ENCODE measurements around the gene DOCK1.

Gene DOCK1

DNA sequence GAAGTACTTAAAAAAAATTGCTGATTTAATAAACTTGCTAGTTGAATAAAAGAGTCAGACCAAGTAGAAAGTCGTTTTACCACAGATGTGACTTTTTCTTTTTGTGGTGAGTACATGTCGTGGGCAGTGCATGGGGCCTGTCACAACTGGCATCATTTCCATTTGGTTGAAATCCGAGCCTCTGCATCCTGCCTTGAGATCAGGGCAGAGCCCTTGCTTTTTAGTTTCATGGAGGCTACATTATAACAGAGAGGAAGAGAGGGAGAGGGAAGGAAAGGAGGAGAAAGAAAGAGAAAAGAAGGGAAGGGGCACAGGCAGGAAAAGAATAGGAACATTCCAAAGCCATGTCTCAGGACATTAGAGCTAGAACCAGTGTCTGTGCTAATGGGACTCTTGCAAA is 311.6 kb downstream of the DOCK1 start:
- H3K9me3 ChIP-seq (ENCODE audit: insufficient read depth, low read depth, low read length), result peaks cover 1% of the 10 kb centered on the region
- no peaks in the 10 kb centered on the region for H3K27me3 ChIP-seq (ENCODE audit: insufficient read depth, low read length)
- no peak overlapping the region for H2AK5ac ChIP-seq (ENCODE audit: low read length)
- H4K12ac ChIP-seq (ENCODE audit: low read depth, low read length), result no peak overlapping the region
- H4K8ac ChIP-seq (ENCODE audit: low read depth, low read length), result no peak overlapping the region
- H2BK12ac ChIP-seq (ENCODE audit: low read length), result no peak overlapping the region
- peaks cover 0 to 1% of the 10 kb centered on the region in 2 experiments for H3K36me3 ChIP-seq (ENCODE audit: control insufficient read depth in 1 of 2, insufficient read depth in 2 of 2, low read length in 2 of 2)
- no peaks in the 10 kb centered on the region for H3K4me1 ChIP-seq (ENCODE audit: control insufficient read depth in 1 of 2, insufficient read depth in 2 of 2, low read length in 2 of 2)
- H3K4me3 ChIP-seq (ENCODE audit: low read depth, low read length), result no peak overlapping the region
- no peak overlapping the region for H2AFZ ChIP-seq (ENCODE audit: insufficient read depth, low read length, poor library complexity)
- H3K23ac ChIP-seq (ENCODE audit: low read length), result no peak overlapping the region
- no peak overlapping the region for H3K27ac ChIP-seq (ENCODE audit: low read depth, low read length)
- no peak overlapping the region for H3K9ac ChIP-seq (ENCODE audit: low read length)
- H4K91ac ChIP-seq (ENCODE audit: low read depth, low read length), result no peak overlapping the region
- WGBS (ENCODE audit: extremely low coverage, insufficient coverage, insufficient read length), result no CpG with 5 or more reads among the region's 3 CpGs
- no peak overlapping the region for H3K14ac ChIP-seq (ENCODE audit: low read length)
- no peak for DNase-seq
- H2BK5ac ChIP-seq (ENCODE audit: low read depth, low read length, poor library complexity), result no peak overlapping the region
- H3K79me1 ChIP-seq (ENCODE audit: low read length), result no peaks in the 10 kb centered on the region
- no peak overlapping the region for H2BK120ac ChIP-seq (ENCODE audit: insufficient read depth, low read length, poor library complexity)
- no peaks in the 10 kb centered on the region for H3K79me2 ChIP-seq (ENCODE audit: control insufficient read depth, insufficient read depth, low read length, poor library complexity)
- H3K4ac ChIP-seq (ENCODE audit: low read depth, low read length), result no peak overlapping the region
- H3K18ac ChIP-seq (ENCODE audit: low read length), result no peak overlapping the region
- no peak overlapping the region for H3K4me2 ChIP-seq (ENCODE audit: low read length)

DNA sequence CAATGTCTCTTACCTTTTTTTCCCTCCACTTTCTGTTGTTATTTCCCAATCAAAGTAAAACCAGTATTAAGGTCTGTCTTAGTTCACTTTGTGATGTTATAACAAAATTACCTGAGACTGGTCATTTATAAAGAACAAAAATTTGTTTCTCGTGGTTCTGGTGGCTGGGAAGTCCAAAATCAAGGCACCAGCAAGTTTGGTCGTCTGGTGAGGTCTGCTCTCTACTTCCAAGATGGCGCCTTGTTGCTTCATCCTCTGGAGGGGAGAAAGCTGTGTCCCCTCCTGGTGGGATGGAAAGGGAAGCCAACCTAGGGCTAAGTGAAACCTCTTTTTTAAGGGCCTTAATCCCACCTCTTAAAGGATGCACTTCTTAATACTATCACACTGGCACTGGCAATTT is 313.4 kb downstream of the DOCK1 start:
- no peak overlapping the region for H2BK12ac ChIP-seq (ENCODE audit: low read length)
- H3K14ac ChIP-seq (ENCODE audit: low read length), result no peak overlapping the region
- H4K91ac ChIP-seq (ENCODE audit: low read depth, low read length), result no peak overlapping the region
- H3K36me3 ChIP-seq (ENCODE audit: control insufficient read depth in 1 of 2, insufficient read depth in 2 of 2, low read length in 2 of 2), result peaks cover 0 to 1% of the 10 kb centered on the region in 2 experiments
- H3K4me3 ChIP-seq (ENCODE audit: low read depth, low read length), result no peak overlapping the region
- no peak overlapping the region for H2BK5ac ChIP-seq (ENCODE audit: low read depth, low read length, poor library complexity)
- no peak overlapping the region for H3K27ac ChIP-seq (ENCODE audit: low read depth, low read length)
- H2BK120ac ChIP-seq (ENCODE audit: insufficient read depth, low read length, poor library complexity), result no peak overlapping the region
- no peak overlapping the region for H2AK5ac ChIP-seq (ENCODE audit: low read length)
- H3K27me3 ChIP-seq (ENCODE audit: insufficient read depth, low read length), result no peaks in the 10 kb centered on the region
- no peaks in the 10 kb centered on the region for H3K79me2 ChIP-seq (ENCODE audit: control insufficient read depth, insufficient read depth, low read length, poor library complexity)
- no peak overlapping the region for H4K8ac ChIP-seq (ENCODE audit: low read depth, low read length)
- no peaks in the 10 kb centered on the region for H3K4me1 ChIP-seq (ENCODE audit: control insufficient read depth in 1 of 2, insufficient read depth in 2 of 2, low read length in 2 of 2)
- DNase-seq, result no peak
- no peak overlapping the region for H4K12ac ChIP-seq (ENCODE audit: low read depth, low read length)
- no peak overlapping the region for H2AFZ ChIP-seq (ENCODE audit: insufficient read depth, low read length, poor library complexity)
- WGBS (ENCODE audit: extremely low coverage, insufficient coverage, insufficient read length), result no CpG with 5 or more reads among the region's 3 CpGs
- H3K18ac ChIP-seq (ENCODE audit: low read length), result no peak overlapping the region
- no peaks in the 10 kb centered on the region for H3K79me1 ChIP-seq (ENCODE audit: low read length)
- H3K4me2 ChIP-seq (ENCODE audit: low read length), result no peak overlapping the region
- no peak overlapping the region for H3K4ac ChIP-seq (ENCODE audit: low read depth, low read length)
- no peak overlapping the region for H3K9ac ChIP-seq (ENCODE audit: low read length)
- no peak overlapping the region for H3K23ac ChIP-seq (ENCODE audit: low read length)
- H3K9me3 ChIP-seq (ENCODE audit: insufficient read depth, low read depth, low read length), result peaks cover 1% of the 10 kb centered on the region

DNA sequence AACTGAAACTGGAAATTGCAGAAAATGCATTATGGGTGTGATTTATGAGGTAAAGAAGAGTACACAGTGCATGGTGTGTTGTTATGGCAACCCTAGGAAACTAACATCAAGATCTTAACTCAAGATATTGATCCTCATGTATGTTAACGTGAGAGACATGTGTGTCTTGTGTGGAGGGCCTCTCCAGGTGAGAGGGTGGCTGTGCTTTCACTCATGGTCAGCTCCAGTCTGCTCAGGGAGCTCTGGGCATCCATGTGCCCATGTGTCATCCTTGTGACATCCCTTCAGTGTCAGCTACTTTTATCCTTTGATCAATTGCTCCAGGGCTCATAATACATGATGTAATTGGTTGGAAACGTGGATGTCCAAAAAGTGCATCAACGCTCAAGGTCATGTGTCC is 316.1 kb downstream of the DOCK1 start:
- no peak for DNase-seq
- Histone ChIP-seq H3K23ac (ENCODE audit: low read length) (no peak overlapping the region), H3K79me1 (ENCODE audit: low read length) (no peaks in the 10 kb centered on the region), H3K79me2 (ENCODE audit: control insufficient read depth, insufficient read depth, low read length, poor library complexity) (no peaks in the 10 kb centered on the region), H4K91ac (ENCODE audit: low read depth, low read length) (no peak overlapping the region), H3K27me3 (ENCODE audit: insufficient read depth, low read length) (no peaks in the 10 kb centered on the region), H3K9ac (ENCODE audit: low read length) (no peak overlapping the region), H2AFZ (ENCODE audit: insufficient read depth, low read length, poor library complexity) (no peak overlapping the region), H3K9me3 (ENCODE audit: insufficient read depth, low read depth, low read length) (peaks cover 1% of the 10 kb centered on the region), H4K12ac (ENCODE audit: low read depth, low read length) (no peak overlapping the region), H3K18ac (ENCODE audit: low read length) (no peak overlapping the region), H3K4me3 (ENCODE audit: low read depth, low read length) (no peak overlapping the region), H2BK120ac (ENCODE audit: insufficient read depth, low read length, poor library complexity) (no peak overlapping the region), H3K27ac (ENCODE audit: low read depth, low read length) (no peak overlapping the region), H3K4me1 (ENCODE audit: control insufficient read depth in 1 of 2, insufficient read depth in 2 of 2, low read length in 2 of 2) (no peaks in the 10 kb centered on the region), H3K36me3 (ENCODE audit: control insufficient read depth in 1 of 2, insufficient read depth in 2 of 2, low read length in 2 of 2) (no peaks in the 10 kb centered on the region), H3K4me2 (ENCODE audit: low read length) (no peak overlapping the region), H4K8ac (ENCODE audit: low read depth, low read length) (no peak overlapping the region), H2AK5ac (ENCODE audit: low read length) (no peak overlapping the region), H3K4ac (ENCODE audit: low read depth, low read length) (no peak overlapping the region), H2BK12ac (ENCODE audit: low read length) (no peak overlapping the region), H2BK5ac (ENCODE audit: low read depth, low read length, poor library complexity) (no peak overlapping the region), H3K14ac (ENCODE audit: low read length) (no peak overlapping the region)
- WGBS (ENCODE audit: extremely low coverage, insufficient coverage, insufficient read length), result no CpG with 5 or more reads among the region's 3 CpGs

DNA sequence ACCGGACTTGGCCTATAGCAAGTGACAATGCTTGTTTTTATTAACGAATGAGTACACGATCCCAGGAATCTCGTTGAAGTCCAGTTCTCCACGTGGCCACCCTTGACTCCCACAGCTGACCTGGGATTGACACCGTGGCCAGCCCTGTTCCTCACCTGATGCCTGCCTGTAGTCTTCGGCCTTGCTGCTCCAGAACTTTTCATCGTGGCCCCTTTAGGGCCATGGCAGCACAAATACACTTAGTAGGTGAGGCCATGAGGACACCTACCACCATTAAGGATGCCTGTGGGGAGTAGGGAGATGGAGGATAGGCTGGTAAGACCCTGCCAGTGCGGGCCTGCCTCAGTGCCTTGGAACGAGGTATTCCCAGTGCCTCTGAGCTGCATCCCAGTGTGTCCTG is 321.8 kb downstream of the DOCK1 start:
- Histone ChIP-seq H2BK12ac (ENCODE audit: low read length) (no peak overlapping the region), H3K9ac (ENCODE audit: low read length) (no peak overlapping the region), H2BK120ac (ENCODE audit: insufficient read depth, low read length, poor library complexity) (no peak overlapping the region), H3K23ac (ENCODE audit: low read length) (no peak overlapping the region), H3K4me1 (ENCODE audit: control insufficient read depth in 1 of 2, insufficient read depth in 2 of 2, low read length in 2 of 2) (no peaks in the 10 kb centered on the region), H3K9me3 (ENCODE audit: insufficient read depth, low read depth, low read length) (no peaks in the 10 kb centered on the region), H3K79me2 (ENCODE audit: control insufficient read depth, insufficient read depth, low read length, poor library complexity) (no peaks in the 10 kb centered on the region), H4K8ac (ENCODE audit: low read depth, low read length) (no peak overlapping the region), H2BK5ac (ENCODE audit: low read depth, low read length, poor library complexity) (no peak overlapping the region), H3K4me3 (ENCODE audit: low read depth, low read length) (no peak overlapping the region), H4K91ac (ENCODE audit: low read depth, low read length) (no peak overlapping the region), H3K4ac (ENCODE audit: low read depth, low read length) (no peak overlapping the region), H3K36me3 (ENCODE audit: control insufficient read depth in 1 of 2, insufficient read depth in 2 of 2, low read length in 2 of 2) (peaks cover 0 to 6% of the 10 kb centered on the region in 2 experiments), H4K12ac (ENCODE audit: low read depth, low read length) (no peak overlapping the region), H3K4me2 (ENCODE audit: low read length) (no peak overlapping the region), H3K27ac (ENCODE audit: low read depth, low read length) (no peak overlapping the region), H2AK5ac (ENCODE audit: low read length) (no peak overlapping the region), H3K27me3 (ENCODE audit: insufficient read depth, low read length) (no peaks in the 10 kb centered on the region), H3K14ac (ENCODE audit: low read length) (no peak overlapping the region), H2AFZ (ENCODE audit: insufficient read depth, low read length, poor library complexity) (no peak overlapping the region), H3K18ac (ENCODE audit: low read length) (no peak overlapping the region), H3K79me1 (ENCODE audit: low read length) (no peaks in the 10 kb centered on the region)
- DNase-seq, result no peak
- WGBS (ENCODE audit: extremely low coverage, insufficient coverage, insufficient read length), result no CpG with 5 or more reads among the region's 10 CpGs

Measured in trophoblast cell (in vitro differentiated cells and primary cell).